Activated CD8-positive, alpha-beta T cell treated with anti-CD3 and anti-CD28 coated beads for 36 hours (primary cell): ENCODE measurements around the gene ZNF397. TPM values are rescaled to one million over a fixed set of nuclear protein-coding genes. Genes with fewer than 3 reads are reported as not detected.

Experiments
- ATAC-seq: fragments of 200-7000 bp; cut with Tn5 transposase; one replicate; pipeline ENCODE4 v1.10.0; 2021; ENCODE audit warnings: mild to moderate bottlenecking, moderate library complexity
- CTCF ChIA-PET: fragments of 350-600 bp; sonication (Branson Sonifier 250); formaldehyde crosslinking; loops from one replicate; lab custom pipeline; 2021; ENCODE audit warnings: antibody characterized with exemption; lab: Charles Lee
- POLR2A ChIA-PET: fragments of 350-600 bp; sonication (Branson Sonifier 250); formaldehyde crosslinking; loops from one replicate; lab custom pipeline; 2021; ENCODE audit warnings: antibody characterized with exemption; lab: Charles Lee
- DNase-seq: peaks from one replicate; pipeline ENCODE4 v3.0.0-alpha.2; 2020
- H3K27ac Mint-ChIP-seq: one replicate; pipeline ENCODE4 v1.8.0; 2021; ENCODE audit warnings: mild to moderate bottlenecking, mixed read lengths
- H3K27me3 Mint-ChIP-seq: one replicate; pipeline ENCODE4 v1.8.0; 2021; ENCODE audit warnings: mixed read lengths
- H3K36me3 Mint-ChIP-seq: one replicate; pipeline ENCODE4 v1.8.0; 2021; ENCODE audit warnings: low read depth, mixed read lengths
- H3K4me1 Mint-ChIP-seq: one replicate; pipeline ENCODE4 v1.8.0; 2021; ENCODE audit warnings: low read depth, mixed read lengths
- H3K4me3 Mint-ChIP-seq: one replicate; pipeline ENCODE4 v1.8.0; 2021; ENCODE audit warnings: mild to moderate bottlenecking, moderate library complexity, mixed read lengths
- H3K9me3 Mint-ChIP-seq: one replicate; pipeline ENCODE4 v1.8.0; 2021; ENCODE audit warnings: mixed read lengths
- CTCF ChIP-seq: fragments of 200-600 bp; IDR thresholded peaks from one replicate; pipeline ENCODE4 v1.8.0; 2022; ENCODE audit warnings: antibody characterized with exemption, mild to moderate bottlenecking
- intact Hi-C: fragments of 100-400 bp; cut with micrococcal nuclease; formaldehyde crosslinking; loops from one replicate; pipeline ENCODE4 v1.10.0; 2022
- total RNA-seq, 2 experiments: library from RNA; stranded (reverse); gene quantifications; one replicate each; pipeline ENCODE4 v1.2.3, GENCODE V29; 2021

The ZNF397 gene
- total RNA-seq, 2 experiments from 2014 or later = 17.9 to 18.9 TPM

DNA sequence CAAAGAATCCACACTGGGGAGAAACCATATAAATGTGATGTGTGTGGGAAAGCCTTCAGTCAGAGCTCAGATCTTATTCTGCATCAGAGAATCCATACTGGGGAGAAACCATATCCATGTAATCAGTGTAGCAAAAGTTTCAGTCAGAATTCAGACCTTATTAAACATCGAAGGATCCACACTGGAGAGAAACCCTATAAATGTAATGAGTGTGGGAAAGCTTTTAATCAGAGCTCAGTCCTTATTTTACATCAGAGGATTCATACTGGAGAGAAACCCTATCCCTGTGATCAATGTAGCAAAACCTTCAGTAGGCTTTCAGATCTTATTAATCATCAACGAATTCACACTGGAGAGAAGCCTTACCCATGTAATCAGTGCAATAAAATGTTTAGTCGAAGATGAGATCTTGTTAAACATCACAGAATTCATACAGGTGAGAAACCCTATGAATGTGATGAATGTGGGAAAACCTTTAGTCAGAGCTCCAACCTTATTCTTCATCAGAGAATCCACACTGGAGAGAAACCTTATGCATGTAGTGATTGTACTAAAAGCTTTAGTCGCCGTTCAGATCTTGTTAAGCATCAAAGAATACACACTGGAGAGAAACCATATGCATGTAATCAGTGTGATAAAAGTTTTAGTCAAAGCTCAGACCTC is 65.9 kb downstream of the ZNF397 start:
- CTCF ChIA-PET = no interaction called here
- no peak for DNase-seq
- Mint-ChIP-seq H3K4me1 (no peaks in the 10 kb centered on the region), H3K4me3 (no peak overlapping the region), H3K36me3 (peaks cover 88% of the 10 kb centered on the region), H3K27me3 (no peaks in the 10 kb centered on the region), H3K9me3 (peaks cover 64% of the 10 kb centered on the region), H3K27ac (no peak overlapping the region)
- POLR2A ChIA-PET = interaction anchor here (0.9 to 2.1 kb wide), 4 partner anchors 14 to 50 kb away, joined by 3 to 6 read pairs (median 4); partner anchors contain the start of gene ZSCAN30
- intact Hi-C loops = no loop called here
- no peak for ATAC-seq
- TF ChIP-seq CTCF = no peak

Other genes starting within 250 kb of the ZNF397 start
- gene MAPRE2, start 199.6 kb upstream of the ZNF397 start, total RNA-seq = 10 to 100 TPM; 70.7 to 72.7 TPM
- gene ZSCAN30, start 49.2 kb downstream of the ZNF397 start, total RNA-seq = 10 to 100 TPM; 20.7 to 22.5 TPM
- 10 to 100 TPM; 42.7 to 45.1 TPM for gene ZNF24, start 103.4 kb downstream of the ZNF397 start, total RNA-seq
- under 1 TPM; 0.38 TPM for gene ZNF396, start 136.3 kb downstream of the ZNF397 start, total RNA-seq